Heart left ventricle (tissue), 16 donors: ENCODE results near the gene SCCPDH. TPM values are rescaled to one million over a fixed set of nuclear protein-coding genes. Genes with fewer than 3 reads are reported as not detected.
A peak's percentile ranks its signal among the peaks of the same experiment; 100 is the strongest.

Experiments used
- ATAC-seq, 4 donors: fragments of 200-7000 bp; cut with Tn5 transposase; one replicate each; pipeline ENCODE4 v1.9.1; 2020 to 2022; ENCODE audit warnings: moderate library complexity in 4 of 4, mild to moderate bottlenecking in 3 of 4, moderate number of reproducible peaks in 1 of 4
- DNase-seq, 5 donors: peaks; one replicate each; pipeline ENCODE4 v3.0.0-alpha.2; 2020
- H3K27ac ChIP-seq, 12 donors: fragments of 200-600 bp; sonication (generic) in 4 of 12; one replicate each; pipeline versions ENCODE4 v1.5.0 to v1.8.0; 2016 to 2022; ENCODE audit warnings: mild to moderate bottlenecking in 2 of 12
- H3K27me3 ChIP-seq, 9 donors: fragments of 200-600 bp; sonication (generic) in 2 of 9; one replicate each; pipeline versions ENCODE4 v1.5.1 to v1.8.0; 2016 to 2022; ENCODE audit warnings: mild to moderate bottlenecking in 3 of 9
- H3K36me3 ChIP-seq, 9 donors: fragments of 200-600 bp; sonication (generic) in 2 of 9; one replicate each; pipeline versions ENCODE4 v1.5.0 to v1.8.0; 2018 to 2022; ENCODE audit warnings: mild to moderate bottlenecking in 2 of 9
- H3K4me1 ChIP-seq, 12 donors: fragments of 200-600 bp; sonication (generic) in 4 of 12; one replicate each; pipeline versions ENCODE4 v1.5.0 to v1.8.0; 2016 to 2022; ENCODE audit warnings: mild to moderate bottlenecking in 3 of 12
- H3K4me3 ChIP-seq, 12 donors: fragments of 200-600 bp; sonication (generic) in 4 of 12; one replicate each; pipeline versions ENCODE4 v1.5.0 to v1.8.0; 2017 to 2022; ENCODE audit warnings: mild to moderate bottlenecking in 9 of 12, moderate library complexity in 4 of 12
- H3K9me3 ChIP-seq, 12 donors: fragments of 200-600 bp; sonication (generic) in 4 of 12; one replicate each; pipeline versions ENCODE4 v1.5.0 to v1.8.0; 2016 to 2022; ENCODE audit warnings: mild to moderate bottlenecking in 1 of 12
- CTCF ChIP-seq, 12 donors: fragments of 200-600 bp; sonication (generic) in 4 of 12; IDR thresholded peaks; one replicate each; pipeline versions ENCODE4 v1.5.0 to v1.8.0; 2018 to 2022; ENCODE audit warnings: antibody characterized with exemption in 12 of 12, mild to moderate bottlenecking in 5 of 12
- POLR2A ChIP-seq, 2 donors: fragments of 450-650 bp; IDR thresholded peaks; one replicate each; pipeline ENCODE4 v1.6.1; 2017; ENCODE audit warnings: antibody characterized with exemption in 2 of 2, mild to moderate bottlenecking in 2 of 2, moderate library complexity in 2 of 2
- WGBS, 4 donors: extraction: QIAGEN DNeasy Blood & Tissue Kit in 2 of 4; methylation state at CpG; one replicate each; pipeline versions ENCODE4 v1.1.5 to v1.1.7; 2013 to 2018; 5-methylcytosine and 5-hydroxymethylcytosine counted together
- intact Hi-C, 10 donors: fragments of 100-400 bp; cut with DNase I; formaldehyde crosslinking; loops; one replicate each; pipeline versions ENCODE4 v1.11.1 to v1.14.2; 2022
- polyA plus RNA-seq, 2 donors: library from polyadenylated mRNA; stranded (reverse); fragments of 200-250 nt; gene quantifications; one replicate each; pipeline ENCODE4 v1.2.3, GENCODE V29; 2013
- total RNA-seq, 9 donors: library from RNA; depleted of rRNA in 2 of 9; stranded (reverse); fragments of >200 nt in 2 of 9; fragmentation: NEBNext Ultra II Directional in 3 of 9; extraction: Animal tissue kit (Norgen Biotek cat#: 25700) in 3 of 9; gene quantifications; one replicate each; pipeline versions ENCODE4 v1.1.0 to v1.2.4, GENCODE V29; 2016 to 2023
- donor health status: ischemic (EF 13 %, LVEDD 7.1; RV severe dilation, severe dysfunction).
- donor health status: healthy with polysubstance abuse.
- donor health status: DM: no; HTN: yes; CAD: no.
- donor health status: DM: no; HTN: no; CAD: no.
- donor health status: ischemic (EF 25% LVEDD 6.9; RV normal size, moderate dysfunction).
- donor health status: ischemic (EF 25% LVEDD 5.7; RV mildly dilated, moderate dysfunction).
- donor health status: healthy.
- donor health status: DM: yes; HTN: yes; CAD: no.
- donor health status: ischemic (EF 35%, LVEDD 5.7; RV mildly dilated, moderate dysfunction).
- donor health status: nonischemic (EF 11% LVEDD 7.7; RV severe dilation, severe dysfunction).
- donor health status: DM: yes; HTN: yes; CAD: no.
- donor health status: PGD.
- donor health status: ischemic (EF 29% LVEDD 5.4; RV normal size, mild dysfunction).
- donor health status: nonischemic (EF 23%, LVEDD 6.1; RV moderate dilation, normal function).

SCCPDH gene
- total and polyA plus RNA-seq, 11 donors: 13.8 to 36.4 (median 31.0) TPM

GRCh38 chr1:246779561-246780175 lies 55.5 kb downstream of the SCCPDH start:
- H3K4me1 ChIP-seq: peaks cover 0 to 17% (median 7%) of the 10 kb centered on the region in 12 donors
- ATAC-seq: no peak

GRCh38 chr1:246780264-246780663 lies 56.1 kb downstream of the SCCPDH start:
- 95 to 98% (median 96%) methylated on average over 9 of the region's 9 CpGs; no CpG with 5 or more reads in 1 of the 4 donors for WGBS, 4 donors
- H3K27me3 ChIP-seq: no peaks in the 10 kb centered on the region
- H3K9me3 ChIP-seq: no peaks in the 10 kb centered on the region
- DNase-seq (no peak), ATAC-seq (no peak)
- H3K36me3 ChIP-seq: peaks cover 0 to 49% (median 40%) of the 10 kb centered on the region in 9 donors
- peaks cover 0 to 19% (median 7%) of the 10 kb centered on the region in 12 donors for H3K4me1 ChIP-seq
- no peak overlapping the region for H3K27ac ChIP-seq
- no peak overlapping the region for H3K4me3 ChIP-seq
- TF ChIP-seq CTCF (IDR thresholded peaks at IDR 0.05) (no peak), POLR2A (IDR thresholded peaks at IDR 0.05) (no peak)
- intact Hi-C loops: no loop called here

More at GRCh38 chr1:246779561-246780175, 55.5 kb downstream of the SCCPDH start:
- DNase-seq: peak in 1 of 5 donors; percentile 11
- Histone ChIP-seq H3K9me3 (no peaks in the 10 kb centered on the region), H3K27me3 (no peaks in the 10 kb centered on the region), H3K27ac (no peak overlapping the region), H3K4me3 (no peak overlapping the region), H3K36me3 (peaks cover 0 to 55% (median 46%) of the 10 kb centered on the region in 9 donors)
- no peak for TF ChIP-seq CTCF (IDR thresholded peaks at IDR 0.05)
- TF ChIP-seq POLR2A (IDR thresholded peaks at IDR 0.05): no peak
- intact Hi-C loops: no loop called here
- 83 to 94% (median 93%) methylated on average over 11 to 13 of the region's 13 CpGs for WGBS, 4 donors

DNA sequence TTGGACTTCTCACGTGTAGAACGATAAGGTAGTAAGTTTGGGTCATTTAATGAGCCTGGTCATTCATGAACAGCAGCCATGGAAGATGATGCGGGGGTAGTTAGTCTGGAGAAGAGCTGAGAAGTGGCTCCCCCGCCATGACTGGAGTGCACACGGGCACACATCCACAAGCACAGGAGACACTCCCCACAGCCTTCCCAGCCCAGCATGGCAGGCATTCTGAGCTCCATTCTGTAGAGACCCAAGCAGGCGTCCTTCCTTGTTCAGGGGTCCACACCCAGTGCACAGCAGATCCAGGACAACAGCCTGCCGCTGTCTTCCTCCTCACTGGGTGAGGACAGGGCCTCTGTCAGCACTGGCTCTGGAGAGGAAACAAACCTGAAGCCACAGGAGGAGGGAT lies 57.0 kb downstream of the SCCPDH start:
- Histone ChIP-seq H3K9me3 (no peaks in the 10 kb centered on the region), H3K4me3 (no peak overlapping the region), H3K27ac (no peak overlapping the region), H3K27me3 (no peaks in the 10 kb centered on the region), H3K4me1 (peaks cover 0 to 21% (median 7%) of the 10 kb centered on the region in 12 donors), H3K36me3 (peaks cover 0 to 39% (median 31%) of the 10 kb centered on the region in 9 donors)
- DNase-seq: no peak
- ATAC-seq: no peak
- WGBS, 4 donors: 94 to 97% (median 96%) methylated on average over 7 of the region's 7 CpGs
- intact Hi-C loops: no loop called here
- TF ChIP-seq CTCF (IDR thresholded peaks at IDR 0.05): no peak
- no peak for TF ChIP-seq POLR2A (IDR thresholded peaks at IDR 0.05)

DNA sequence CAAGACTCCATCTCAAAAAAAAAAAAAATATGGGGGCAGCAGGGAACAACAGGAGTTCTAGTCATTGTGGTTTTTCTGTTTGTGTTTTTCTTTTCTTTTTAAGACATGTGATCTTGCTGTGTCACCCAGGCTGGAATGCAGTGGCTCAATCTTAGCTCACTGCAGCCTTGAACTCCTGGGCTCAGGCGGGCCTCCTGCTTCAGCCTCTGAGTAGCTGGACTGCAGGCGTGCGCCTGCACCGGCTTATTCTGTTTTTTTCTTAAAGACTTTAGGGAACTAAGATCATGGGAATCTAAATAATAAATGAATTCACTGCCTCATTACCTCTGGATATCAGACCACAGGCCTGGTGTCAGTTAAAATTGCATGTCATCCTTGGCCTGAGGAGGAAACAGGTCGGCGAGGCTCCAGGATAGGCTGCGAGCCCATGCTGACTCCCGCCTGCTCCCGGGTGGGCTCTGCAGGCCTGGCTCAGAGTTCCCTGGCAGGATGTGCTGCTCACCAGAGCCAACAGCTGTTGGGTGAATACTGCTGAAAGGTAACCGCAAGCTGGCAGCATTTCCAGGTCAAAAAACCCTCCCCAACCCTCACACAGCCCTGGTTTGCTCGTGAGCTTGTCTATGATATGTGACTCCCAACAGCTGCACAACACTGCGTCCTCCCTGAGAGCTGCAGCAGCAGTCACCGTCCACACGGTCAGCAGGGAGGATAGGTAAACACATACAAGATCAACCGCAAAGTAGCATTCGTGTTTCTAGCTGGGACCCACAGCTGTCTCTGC lies 58.1 kb downstream of the SCCPDH start:
- no peaks in the 10 kb centered on the region for H3K27me3 ChIP-seq
- no peak overlapping the region for H3K4me3 ChIP-seq
- peaks cover 0 to 21% (median 7%) of the 10 kb centered on the region in 12 donors for H3K4me1 ChIP-seq
- H3K9me3 ChIP-seq: no peaks in the 10 kb centered on the region
- DNase-seq: peak in 3 of 5 donors; percentile 57 to 71 (median 59)
- peaks cover 0 to 28% (median 20%) of the 10 kb centered on the region in 9 donors for H3K36me3 ChIP-seq
- H3K27ac ChIP-seq: peak overlapping the region in 2 of 12 donors; percentile 16 to 42
- 33 to 78% (median 54%) methylated on average over 11 to 16 of the region's 16 CpGs for WGBS, 4 donors
- ATAC-seq: peak; percentile 43 to 73 (median 70)
- intact Hi-C loops: no loop called here
- TF ChIP-seq POLR2A (IDR thresholded peaks at IDR 0.05) (no peak), CTCF (IDR thresholded peaks at IDR 0.05) (no peak)
